Uterus (tissue), 4 donors: ENCODE results near the gene CACNA2D1. TPM values are rescaled to one million over a fixed set of nuclear protein-coding genes. Genes with fewer than 3 reads are reported as not detected.

Experiments
- DNase-seq, 2 donors: peaks; one replicate each; pipeline ENCODE4 v3.0.0-alpha.2; 2019 to 2020
- H3K27ac ChIP-seq, 2 donors: fragments of 200-600 bp; sonication (generic); 1 replicate in 1 of 2; 2 replicates in 1 of 2; pipeline ENCODE4 v1.5.1; 2016 to 2018
- H3K27me3 ChIP-seq, 2 donors: fragments of 200-600 bp; sonication (generic); one replicate each; pipeline ENCODE4 v1.5.1; 2018 to 2019; ENCODE audit warnings: control low read depth in 1 of 2
- H3K36me3 ChIP-seq, 2 donors: fragments of 200-600 bp; sonication (generic); one replicate each; pipeline ENCODE4 v1.5.1; 2019; ENCODE audit warnings: control low read depth in 1 of 2
- H3K4me1 ChIP-seq, 2 donors: fragments of 200-600 bp; sonication (generic); one replicate each; pipeline ENCODE4 v1.5.1; 2018 to 2019; ENCODE audit warnings: control low read depth in 1 of 2
- H3K4me3 ChIP-seq, 2 donors: fragments of 200-600 bp; sonication (generic); 1 replicate in 1 of 2; 2 replicates in 1 of 2; pipeline ENCODE4 v1.5.1; 2018 to 2019; ENCODE audit warnings: mild to moderate bottlenecking in 1 of 2
- H3K9me3 ChIP-seq, 2 donors: fragments of 200-600 bp; sonication (generic); one replicate each; pipeline ENCODE4 v1.5.1; 2019; ENCODE audit warnings: control low read depth in 1 of 2
- POLR2A ChIP-seq, 2 donors: fragments of 450-650 bp; IDR thresholded peaks; one replicate each; pipeline ENCODE4 v1.6.1; 2016; ENCODE audit warnings: antibody characterized with exemption in 2 of 2, mild to moderate bottlenecking in 1 of 2, moderate library complexity in 1 of 2
- intact Hi-C: fragments of 100-400 bp; cut with DNase I; formaldehyde crosslinking; loops from one replicate; pipeline ENCODE4 v1.15.1; 2023; ENCODE audit warnings: low total_unique reads
- total RNA-seq, 4 donors: library from RNA; depleted of rRNA in 3 of 4; stranded (reverse); fragments of >200 nt in 3 of 4; gene quantifications; one replicate each; pipeline versions ENCODE4 v1.1.0 to v1.2.4, GENCODE V29; 2014 to 2023
- TF ChIP-seq, protein P1 (sequence below), 4 experiments: fragments of 200-600 bp in 2 of 4; fragments of 450-650 bp in 2 of 4; sonication (generic) in 2 of 4; IDR thresholded peaks; one replicate each; pipeline ENCODE4 v1.5.1; 2016 to 2019; ENCODE audit warnings: antibody characterized with exemption in 4 of 4, mild to moderate bottlenecking in 2 of 4, moderate library complexity in 1 of 4
- donor health status: DM: yes; HTN: yes; CAD: no.

The CACNA2D1 gene
- total RNA-seq, 4 donors from 2014 or later = 30.1 to 54.1 (median 43.6) TPM

- intact Hi-C loops = no loop called here
Observed at GRCh38 chr7:82364048-82364447, 79.5 kb downstream of the CACNA2D1 start.

DNA sequence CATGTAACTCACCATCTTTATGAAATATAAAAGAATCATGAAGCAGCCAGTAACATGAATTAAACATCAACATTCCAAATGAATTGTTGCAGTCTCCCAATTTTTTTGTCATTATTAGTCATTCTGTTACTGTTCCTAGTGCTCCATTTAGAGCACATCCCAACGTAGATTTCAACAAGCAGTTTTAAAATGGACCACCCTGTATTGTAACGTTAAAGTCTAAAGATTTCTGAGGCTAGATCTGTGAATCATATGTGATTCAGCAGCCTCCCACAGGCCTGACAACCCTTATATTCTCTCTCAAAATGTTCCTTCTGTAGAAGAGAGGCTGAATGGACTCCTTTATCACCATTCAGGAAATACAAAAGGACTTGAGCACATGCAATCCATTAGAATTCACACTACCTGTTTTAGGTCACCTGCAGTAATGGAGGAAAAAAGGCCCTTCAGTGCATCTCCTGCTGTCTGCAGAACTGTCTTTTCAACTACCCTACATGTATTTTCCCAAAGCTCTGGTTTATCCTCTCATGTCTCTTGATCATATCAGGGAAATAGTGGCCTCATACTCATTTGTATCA lies 81.4 kb downstream of the CACNA2D1 start:
- H3K4me3 ChIP-seq = no peak overlapping the region
- H3K27ac ChIP-seq = no peak overlapping the region
- no peak for DNase-seq
- no peaks in the 10 kb centered on the region for H3K4me1 ChIP-seq
- no peaks in the 10 kb centered on the region for H3K36me3 ChIP-seq
- H3K9me3 ChIP-seq = no peaks in the 10 kb centered on the region
- no peaks in the 10 kb centered on the region for H3K27me3 ChIP-seq
- TF ChIP-seq, protein P1, sequence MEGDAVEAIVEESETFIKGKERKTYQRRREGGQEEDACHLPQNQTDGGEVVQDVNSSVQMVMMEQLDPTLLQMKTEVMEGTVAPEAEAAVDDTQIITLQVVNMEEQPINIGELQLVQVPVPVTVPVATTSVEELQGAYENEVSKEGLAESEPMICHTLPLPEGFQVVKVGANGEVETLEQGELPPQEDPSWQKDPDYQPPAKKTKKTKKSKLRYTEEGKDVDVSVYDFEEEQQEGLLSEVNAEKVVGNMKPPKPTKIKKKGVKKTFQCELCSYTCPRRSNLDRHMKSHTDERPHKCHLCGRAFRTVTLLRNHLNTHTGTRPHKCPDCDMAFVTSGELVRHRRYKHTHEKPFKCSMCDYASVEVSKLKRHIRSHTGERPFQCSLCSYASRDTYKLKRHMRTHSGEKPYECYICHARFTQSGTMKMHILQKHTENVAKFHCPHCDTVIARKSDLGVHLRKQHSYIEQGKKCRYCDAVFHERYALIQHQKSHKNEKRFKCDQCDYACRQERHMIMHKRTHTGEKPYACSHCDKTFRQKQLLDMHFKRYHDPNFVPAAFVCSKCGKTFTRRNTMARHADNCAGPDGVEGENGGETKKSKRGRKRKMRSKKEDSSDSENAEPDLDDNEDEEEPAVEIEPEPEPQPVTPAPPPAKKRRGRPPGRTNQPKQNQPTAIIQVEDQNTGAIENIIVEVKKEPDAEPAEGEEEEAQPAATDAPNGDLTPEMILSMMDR (IDR thresholded peaks at IDR 0.05) = no peak
- no peak for TF ChIP-seq POLR2A (IDR thresholded peaks at IDR 0.05)
- intact Hi-C loops = no loop called here

More at GRCh38 chr7:82364048-82364447, 79.5 kb downstream of the CACNA2D1 start:
- Histone ChIP-seq H3K9me3 (no peaks in the 10 kb centered on the region), H3K4me3 (no peak overlapping the region), H3K36me3 (no peaks in the 10 kb centered on the region), H3K27me3 (no peaks in the 10 kb centered on the region), H3K27ac (no peak overlapping the region), H3K4me1 (no peaks in the 10 kb centered on the region)
- DNase-seq = no peak
- TF ChIP-seq, protein P1 (IDR thresholded peaks at IDR 0.05) = no peak
- TF ChIP-seq POLR2A (IDR thresholded peaks at IDR 0.05) = no peak

- intact Hi-C loops = no loop called here
- Histone ChIP-seq H3K9me3 (no peaks in the 10 kb centered on the region), H3K4me1 (no peaks in the 10 kb centered on the region), H3K27me3 (no peaks in the 10 kb centered on the region), H3K4me3 (no peak overlapping the region), H3K27ac (no peak overlapping the region), H3K36me3 (no peaks in the 10 kb centered on the region)
- no peak for DNase-seq
- TF ChIP-seq, protein P1 (IDR thresholded peaks at IDR 0.05) = no peak
- TF ChIP-seq POLR2A (IDR thresholded peaks at IDR 0.05) = no peak
Observed at GRCh38 chr7:82360591-82361368, 82.8 kb downstream of the CACNA2D1 start.

- Histone ChIP-seq H3K36me3 (no peaks in the 10 kb centered on the region), H3K4me3 (no peak overlapping the region), H3K27me3 (no peaks in the 10 kb centered on the region), H3K9me3 (no peaks in the 10 kb centered on the region), H3K27ac (no peak overlapping the region), H3K4me1 (no peaks in the 10 kb centered on the region)
- TF ChIP-seq, protein P1 (IDR thresholded peaks at IDR 0.05) = no peak
- no peak for TF ChIP-seq POLR2A (IDR thresholded peaks at IDR 0.05)
- no peak for DNase-seq
- intact Hi-C loops = no loop called here
Observed at GRCh38 chr7:82359426-82359825, 84.2 kb downstream of the CACNA2D1 start.

DNA sequence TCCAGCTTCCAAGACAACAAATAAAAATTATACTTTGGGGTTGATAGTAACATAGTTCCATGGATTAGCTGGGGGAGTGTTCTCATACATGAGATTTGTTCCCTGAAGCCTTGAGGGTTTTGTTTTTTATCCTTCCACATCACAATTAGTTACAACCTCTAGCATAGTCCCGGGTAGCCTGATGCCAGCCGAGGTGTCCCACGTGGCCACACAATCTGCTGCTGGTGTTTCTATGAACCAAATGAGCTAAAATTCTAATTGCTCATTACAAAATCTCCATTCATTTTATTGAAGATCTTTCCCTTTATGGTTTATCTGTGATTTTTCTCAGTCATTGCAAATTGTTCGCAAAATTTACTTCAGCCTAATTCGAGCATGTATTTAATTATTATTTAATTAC lies 84.7 kb downstream of the CACNA2D1 start:
- TF ChIP-seq POLR2A (IDR thresholded peaks at IDR 0.05) = no peak
- TF ChIP-seq, protein P1 (IDR thresholded peaks at IDR 0.05) = no peak
- no peak overlapping the region for H3K4me3 ChIP-seq
- H3K4me1 ChIP-seq = no peaks in the 10 kb centered on the region
- no peak for DNase-seq
- no peaks in the 10 kb centered on the region for H3K27me3 ChIP-seq
- intact Hi-C loops = no loop called here
- no peaks in the 10 kb centered on the region for H3K36me3 ChIP-seq
- no peak overlapping the region for H3K27ac ChIP-seq
- no peaks in the 10 kb centered on the region for H3K9me3 ChIP-seq
